ACHN (cell line): Measurements from ENCODE around the gene CDK8.
A peak's percentile ranks its signal among the peaks of the same experiment; 100 is the strongest.

Source experiments
- DNase-seq: peaks from one replicate; pipeline ENCODE4 v3.0.0-alpha.2; 2015
- in situ Hi-C: cut with HindIII; loops from 2 replicates; pipeline ENCODE4 v1.10.0; 2017; ENCODE audit warnings: low sequenced_read_pairs, low pct_ligation_motif_present, low pct_unique_long_range_greater_than_20kb

Gene CDK8

DNA sequence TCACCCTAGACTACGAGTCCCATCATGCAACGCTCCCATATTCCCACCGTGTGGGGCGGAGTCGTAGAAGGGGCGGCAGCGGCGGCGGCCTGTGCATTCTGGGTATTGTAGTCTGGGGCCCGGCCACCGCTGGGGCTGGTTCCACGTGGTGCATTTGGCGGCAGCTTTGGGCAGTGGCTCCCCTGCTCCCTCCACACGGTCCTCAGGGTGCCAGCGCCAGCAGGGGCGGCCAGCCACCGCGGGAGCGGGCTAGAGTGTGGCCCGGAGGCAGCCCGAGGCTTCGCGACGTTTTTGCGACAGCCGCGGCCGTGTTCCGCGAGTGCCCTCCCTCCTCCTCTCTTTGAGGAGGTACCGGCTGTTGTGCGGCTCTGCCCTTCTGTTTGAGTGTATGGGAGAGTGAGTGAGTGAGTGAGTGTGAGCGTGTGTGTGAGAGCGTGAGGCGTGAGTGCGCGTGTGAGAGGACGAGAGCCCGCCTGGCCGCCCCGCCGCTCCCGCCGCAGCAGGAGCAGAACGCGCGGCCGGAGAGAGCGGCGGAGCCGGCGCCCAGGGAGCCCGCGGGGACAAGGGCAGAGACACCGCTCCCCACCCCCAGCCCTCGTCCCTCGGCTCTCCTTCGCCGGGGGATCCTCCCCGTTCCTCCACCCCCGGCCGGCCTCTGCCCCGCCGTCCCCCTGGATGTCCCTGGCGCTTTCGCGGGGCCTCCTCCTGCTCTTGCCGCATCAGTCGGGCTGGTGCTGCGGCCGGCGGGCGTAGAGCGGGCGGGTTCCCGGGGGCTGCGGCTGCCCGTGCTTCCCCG, at the start of gene CDK8:
Gene CDK8, plus strand, starts transcription at position 343 of the 796 bp plus-strand sequence. CDS start 513 bp downstream, outside the sequence.
- in situ Hi-C loops: no loop called here
- DNase-seq: peak; percentile 85

DNA sequence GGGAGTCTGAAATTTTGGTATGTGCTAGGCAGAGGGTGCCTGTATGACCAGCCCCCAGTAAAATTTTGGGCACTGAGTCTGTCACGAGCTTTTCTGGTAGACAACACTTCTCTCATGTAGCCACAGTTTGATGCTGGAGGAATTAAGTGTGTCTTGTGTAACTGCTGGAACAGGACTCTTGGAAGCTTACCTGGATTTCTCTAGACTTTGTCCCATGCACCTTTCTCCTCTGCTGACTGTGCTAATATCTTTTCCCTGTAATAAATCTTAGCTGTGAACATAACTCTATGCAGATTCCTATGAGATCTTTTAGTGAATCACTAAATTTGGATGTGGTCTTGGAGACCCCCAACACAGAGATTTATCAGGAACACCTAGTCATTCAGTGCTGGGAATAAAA, 45.6 kb upstream of the CDK8 start:
- in situ Hi-C loops: no loop called here
- no peak for DNase-seq

DNA sequence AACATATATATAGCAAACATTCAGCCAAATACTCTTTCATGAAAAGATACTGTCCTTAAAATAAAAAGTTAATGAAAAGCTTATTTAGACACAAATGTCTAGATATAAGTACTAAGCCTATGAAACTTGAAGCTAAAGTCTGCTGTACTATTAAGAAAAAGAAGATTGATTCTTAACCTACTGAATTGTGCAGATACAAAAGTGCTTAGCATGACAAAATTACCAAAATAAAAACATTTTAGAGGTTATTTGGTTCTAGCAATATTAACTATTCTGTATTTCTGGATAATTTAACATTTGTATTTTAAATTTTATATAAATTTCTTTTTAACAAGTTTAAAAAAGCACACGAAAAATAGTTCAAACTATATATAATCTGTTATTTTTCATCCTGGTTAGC, 40.6 kb upstream of the CDK8 start:
- in situ Hi-C loops: no loop called here
- DNase-seq: no peak

DNA sequence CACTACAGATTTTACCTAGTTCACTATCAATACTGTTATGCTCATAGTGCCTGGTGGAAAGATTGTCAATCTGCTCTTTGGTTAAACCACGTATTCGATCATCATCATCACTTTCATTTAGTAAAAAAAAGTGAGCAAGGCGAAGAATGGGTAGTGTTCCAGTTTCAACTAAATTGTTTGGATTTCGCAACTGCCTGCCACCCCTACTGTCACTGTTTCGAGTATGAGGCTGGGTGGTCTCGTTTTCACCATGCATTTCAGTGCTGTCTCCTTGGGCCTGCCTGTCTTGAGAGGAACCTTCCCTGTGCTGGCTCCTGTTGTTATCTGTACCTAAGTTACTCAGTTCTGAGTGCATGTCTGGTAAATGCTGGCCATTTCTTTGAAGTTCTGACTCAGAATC, 39.9 kb upstream of the CDK8 start:
- in situ Hi-C loops: no loop called here
- no peak for DNase-seq

DNA sequence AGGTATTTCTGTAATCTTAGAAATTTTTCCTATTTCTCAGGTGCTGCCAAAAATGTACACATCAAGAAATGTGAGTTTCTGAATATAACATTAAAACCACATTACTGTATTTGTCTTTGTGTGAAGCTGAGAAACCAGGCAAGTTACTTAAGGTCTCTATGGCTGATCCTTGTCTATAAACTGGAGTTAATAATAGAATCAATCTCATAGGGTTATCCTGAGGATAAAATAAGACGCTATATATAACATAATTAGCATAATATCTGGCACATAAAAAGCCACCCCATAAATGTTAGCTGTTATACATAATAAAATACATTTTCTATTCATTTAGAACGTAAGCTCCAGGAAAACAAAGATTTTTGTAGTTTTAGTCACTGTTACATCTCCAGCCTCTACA, 37.9 kb upstream of the CDK8 start:
- in situ Hi-C loops: no loop called here
- DNase-seq: no peak

DNA sequence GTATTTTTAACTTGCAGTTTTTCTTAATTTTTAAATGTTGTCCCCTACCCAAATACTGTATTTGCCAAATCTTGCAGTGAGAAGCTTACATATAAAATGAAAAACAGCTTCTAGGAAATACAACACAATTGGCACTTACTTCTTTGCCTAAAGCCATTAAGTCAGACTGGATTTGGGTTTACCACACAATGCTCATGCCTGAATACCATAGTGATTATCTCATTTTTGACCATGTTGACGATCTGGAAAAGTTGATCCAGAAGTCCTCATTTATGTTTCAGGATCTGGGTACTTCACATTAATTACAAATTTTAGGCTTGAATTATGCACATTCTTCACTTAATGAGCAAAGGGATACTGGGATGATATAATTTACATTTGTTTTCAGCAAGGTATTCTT, 34.2 kb upstream of the CDK8 start:
- no peak for DNase-seq
- in situ Hi-C loops: no loop called here

DNA sequence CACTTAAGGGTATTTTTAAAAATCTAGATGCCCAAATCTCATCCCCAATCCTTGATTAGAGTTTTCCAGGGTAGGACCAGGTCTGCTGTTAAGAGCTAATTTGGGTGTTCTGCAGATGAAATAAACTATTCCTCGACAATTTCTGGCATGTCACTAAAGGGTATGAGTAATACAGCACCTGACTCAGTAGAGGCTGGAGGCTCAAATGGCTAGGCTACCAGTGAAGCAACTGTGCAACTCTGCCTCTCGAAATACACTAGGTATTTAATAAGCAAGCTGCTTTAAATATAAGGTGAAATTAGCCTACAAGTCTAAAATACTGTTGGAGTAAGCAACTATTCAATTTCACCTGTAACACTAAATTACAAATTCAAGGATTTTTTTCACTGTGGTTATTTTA, 33.4 kb upstream of the CDK8 start:
- peak; percentile 65 for DNase-seq
- in situ Hi-C loops: no loop called here

DNA sequence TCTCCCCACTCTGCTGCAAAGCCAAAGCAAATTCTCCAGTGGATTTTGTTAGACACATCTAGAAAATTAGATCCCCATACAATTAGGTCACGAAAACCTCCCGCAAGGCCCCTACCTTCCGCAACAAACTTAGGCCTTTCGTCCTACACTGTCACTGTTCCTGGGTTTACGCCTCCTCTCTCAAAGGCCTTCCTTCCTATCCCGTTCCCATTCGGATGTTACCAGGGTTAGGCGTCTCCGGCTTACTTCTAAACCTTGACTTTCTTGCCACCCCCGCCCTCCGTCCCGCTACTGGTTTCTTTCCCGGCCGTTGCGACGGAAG, 32.6 kb upstream of the CDK8 start:
- in situ Hi-C loops: no loop called here
- DNase-seq: no peak

DNA sequence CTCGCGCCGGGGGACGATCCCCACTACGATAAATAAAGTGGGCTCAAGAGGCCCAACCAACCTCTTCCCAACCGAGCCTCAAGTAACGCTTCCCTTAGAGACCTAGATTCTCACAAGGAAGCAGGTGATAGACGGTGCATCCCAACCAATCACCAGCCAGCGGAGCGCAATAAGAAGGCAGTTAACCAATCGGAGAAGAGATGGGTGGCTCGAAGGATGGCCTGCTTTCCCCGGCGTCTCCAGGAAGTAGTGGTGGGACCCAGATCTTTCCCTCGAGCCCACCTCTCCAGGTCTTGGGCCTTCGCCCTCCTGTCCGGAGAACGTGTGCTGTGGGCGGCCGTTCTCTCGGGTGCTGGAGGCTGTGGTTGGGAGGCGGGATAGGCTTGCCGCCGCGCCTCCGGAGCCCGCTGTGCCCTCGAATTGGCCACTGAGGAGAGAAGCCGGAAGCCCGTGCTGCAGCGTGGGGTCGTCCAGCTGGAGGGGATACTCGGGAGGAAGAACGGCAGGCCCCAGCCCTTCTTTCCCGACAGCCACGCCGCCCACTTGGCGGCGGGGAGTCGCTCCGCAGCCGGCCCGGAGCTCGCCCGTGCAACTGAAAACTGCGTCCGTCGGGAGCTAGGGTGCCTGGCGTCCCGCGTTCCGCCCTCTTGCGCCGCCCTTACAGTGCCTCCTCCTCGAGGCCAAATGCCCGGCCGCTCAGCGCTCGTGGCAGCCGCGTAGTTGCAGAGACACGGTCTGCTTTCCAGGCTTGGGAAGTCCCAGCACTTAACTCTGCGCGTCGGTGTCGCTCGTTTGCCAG, 32.0 kb upstream of the CDK8 start, which contains the start of gene RNF6:
Gene RNF6, minus strand, starts transcription at position 594 of the 799 bp plus-strand sequence. CDS start 2,665 bp downstream, outside the sequence.
- peak; percentile 96 for DNase-seq
- in situ Hi-C loops: no loop called here

DNA sequence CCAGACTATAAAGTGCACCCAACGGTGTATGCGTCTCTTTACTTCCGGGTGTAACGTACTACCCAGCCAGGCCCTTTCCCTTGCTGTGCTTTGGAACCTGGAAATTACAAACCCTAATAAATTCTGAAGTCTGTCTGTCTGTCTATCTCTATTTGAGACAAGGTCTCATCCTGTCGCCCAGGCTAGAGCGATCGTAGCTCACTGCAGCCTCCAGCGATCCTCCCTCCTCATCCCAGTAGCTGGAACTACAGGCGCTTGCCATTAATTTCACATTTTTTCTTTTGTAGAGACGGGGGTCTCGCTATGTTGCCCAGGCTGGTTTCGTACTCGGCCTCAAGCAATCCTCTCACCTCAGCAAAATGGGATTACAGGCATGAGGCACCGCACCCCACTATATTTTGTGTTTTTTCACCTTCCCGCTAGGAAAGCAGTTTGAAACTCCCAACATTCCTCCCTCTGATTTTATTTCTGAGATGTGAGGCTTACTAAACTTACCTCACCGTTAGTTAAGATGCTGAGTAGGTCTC, 31.3 kb upstream of the CDK8 start:
- in situ Hi-C loops: no loop called here
- no peak for DNase-seq

DNA sequence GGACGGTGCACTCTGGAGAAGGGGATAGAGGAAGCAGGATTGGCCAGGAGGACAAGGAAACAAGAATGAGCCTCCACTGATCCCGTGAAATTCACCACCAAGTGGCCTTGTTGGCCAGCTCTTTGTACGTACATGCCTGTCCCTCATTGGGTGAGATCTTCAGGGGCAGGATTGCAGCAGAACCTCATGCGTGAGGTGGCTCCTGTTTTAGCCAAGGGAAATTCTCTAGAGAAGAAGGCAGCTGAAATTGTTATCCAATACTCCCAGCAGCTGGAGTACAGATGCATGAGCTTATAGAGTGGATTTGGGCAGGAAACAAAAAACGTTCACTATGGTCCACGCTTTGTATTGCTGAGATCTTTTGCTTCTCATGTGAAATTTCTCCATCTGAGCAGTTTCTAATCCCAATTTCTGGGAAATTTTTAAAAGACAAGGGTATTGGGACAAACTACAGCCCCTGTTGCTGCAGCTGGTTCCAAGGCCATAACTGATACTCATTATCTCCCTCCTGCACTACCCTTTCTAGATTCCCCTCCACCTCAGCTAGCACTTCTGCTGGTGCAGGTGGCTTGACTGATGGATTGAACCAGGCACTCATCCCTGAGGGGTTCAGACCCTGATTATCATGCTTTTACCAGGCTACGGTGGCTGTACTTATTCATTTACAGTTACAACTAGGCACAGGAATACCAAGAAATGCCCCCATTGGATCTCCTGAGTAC, 27.9 kb upstream of the CDK8 start:
- in situ Hi-C loops: no loop called here
- no peak for DNase-seq

DNA sequence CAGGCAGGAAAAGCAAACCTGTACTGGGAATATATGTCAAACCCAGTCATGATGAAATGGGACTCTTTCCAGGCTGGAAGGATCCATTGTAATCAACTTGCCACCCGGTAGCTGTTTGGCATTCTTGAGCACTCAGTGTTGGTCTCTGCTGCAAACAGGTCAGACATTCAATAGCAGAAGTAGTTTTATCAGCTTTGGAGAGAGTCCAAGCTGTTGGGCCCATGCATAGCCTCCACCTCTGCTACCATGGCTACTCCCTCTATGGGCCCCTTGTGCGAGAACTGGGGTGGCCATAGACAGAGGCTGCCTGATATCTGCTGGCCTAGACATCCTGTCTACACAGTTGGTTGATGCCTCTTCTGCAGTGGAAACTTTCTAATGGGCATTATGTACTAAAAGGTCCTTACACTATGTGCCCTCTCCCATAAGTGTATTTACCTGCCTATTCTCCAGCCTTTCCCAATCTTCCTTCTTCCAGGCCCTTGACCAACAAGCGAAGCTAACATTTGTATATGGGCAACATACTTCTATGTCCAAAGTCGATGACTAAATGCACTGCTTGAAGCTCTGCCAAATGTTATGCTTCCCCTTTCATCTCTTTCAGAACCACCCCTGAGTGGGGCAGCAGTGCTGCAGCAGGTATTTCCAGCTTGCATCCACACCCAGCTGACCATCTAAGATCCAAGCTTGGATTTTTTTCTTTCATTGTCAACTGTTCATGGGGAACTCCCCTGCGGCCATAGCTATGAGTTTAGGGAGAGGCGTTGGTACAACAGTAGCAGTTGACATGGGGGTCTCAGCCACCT, 26.6 kb upstream of the CDK8 start:
- DNase-seq: no peak
- in situ Hi-C loops: no loop called here

DNA sequence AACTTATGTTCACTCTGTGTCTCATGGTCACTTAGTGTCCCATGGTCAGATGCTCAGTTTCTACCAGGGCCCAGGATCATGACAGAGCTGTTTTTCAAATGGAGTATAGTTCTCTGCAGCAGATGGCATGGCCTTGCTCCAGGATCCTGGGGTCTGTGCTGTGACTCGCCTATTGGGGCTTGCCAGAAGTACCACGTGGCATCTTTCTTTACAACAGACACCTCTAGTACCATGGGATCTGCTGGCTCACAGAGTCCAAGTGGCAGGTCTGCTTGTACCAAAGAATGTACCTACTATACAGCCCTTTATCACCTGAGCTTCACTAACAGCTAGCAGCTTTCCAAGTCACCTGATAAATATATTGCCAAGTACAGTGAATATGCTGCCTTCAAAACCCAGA, 25.8 kb upstream of the CDK8 start:
- DNase-seq: no peak

DNA sequence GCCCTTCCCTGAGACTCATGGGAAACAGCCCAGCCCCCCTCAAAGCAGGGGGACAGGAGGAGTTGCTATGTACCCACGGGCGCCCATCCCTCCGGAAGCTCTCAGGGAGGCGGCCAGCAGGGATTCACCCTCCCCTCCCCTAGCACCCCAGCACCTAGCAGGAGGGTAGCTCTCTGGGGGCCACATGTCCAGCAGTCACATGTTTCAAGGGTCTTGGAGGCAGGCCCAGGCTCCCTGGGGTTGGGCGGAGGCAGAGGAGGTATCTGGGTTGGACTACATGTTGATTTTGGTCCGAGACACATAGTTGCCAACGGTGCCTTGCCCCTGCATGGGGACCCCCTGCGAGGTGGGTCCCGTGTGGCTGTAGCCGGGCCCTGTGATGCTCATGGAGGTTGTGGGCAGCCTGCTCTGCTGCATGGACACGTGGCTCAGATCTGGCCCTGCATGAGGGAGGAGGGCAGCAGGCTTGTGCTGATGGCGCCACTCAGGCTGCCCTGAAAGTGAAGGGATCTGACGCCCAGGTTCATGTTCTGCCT, 24.8 kb upstream of the CDK8 start:
- in situ Hi-C loops: no loop called here
- no peak for DNase-seq

More for the DNA sequence above, 25.8 kb upstream of the CDK8 start:
- in situ Hi-C loops: no loop called here

DNA sequence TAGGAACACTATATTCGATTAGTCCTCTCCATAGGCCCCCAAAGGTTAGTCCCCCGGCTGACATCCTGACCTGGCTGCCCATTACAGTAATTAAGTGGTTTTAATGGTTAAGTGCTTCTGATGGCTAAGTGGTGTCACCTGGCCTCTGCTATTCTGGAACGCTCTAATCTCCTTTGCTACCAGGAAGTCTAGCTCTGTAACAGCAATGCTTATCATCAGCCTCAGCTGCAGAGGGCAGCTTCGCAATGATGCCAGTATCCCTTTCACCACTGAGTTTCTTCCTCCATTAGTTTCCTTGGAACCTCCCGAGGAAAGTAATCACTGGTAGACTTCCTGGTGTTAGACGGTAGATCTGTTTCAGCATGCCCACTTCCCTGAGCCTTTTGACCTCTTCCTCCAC, 23.2 kb upstream of the CDK8 start:
- no peak for DNase-seq
- in situ Hi-C loops: no loop called here

DNA sequence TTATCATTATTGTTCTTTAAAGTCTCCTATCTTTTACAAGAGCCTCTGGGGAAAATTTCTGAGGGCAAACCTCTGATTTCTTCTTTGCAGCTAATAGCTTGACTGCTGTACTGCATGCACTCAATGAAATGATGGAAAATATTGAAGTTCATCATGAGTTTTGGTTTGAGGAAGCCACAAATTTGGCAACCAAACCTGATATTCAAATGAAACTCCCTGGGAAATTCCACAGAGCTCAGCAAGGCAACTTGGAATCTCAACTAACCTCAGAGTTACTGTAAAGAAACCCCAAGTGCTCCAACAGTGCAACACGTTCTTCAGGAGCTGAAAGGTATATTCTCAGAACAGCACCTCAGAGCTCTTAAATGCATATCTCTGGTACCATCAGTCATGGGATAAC, 17.6 kb upstream of the CDK8 start:
- no peak for DNase-seq
- in situ Hi-C loops: no loop called here

DNA sequence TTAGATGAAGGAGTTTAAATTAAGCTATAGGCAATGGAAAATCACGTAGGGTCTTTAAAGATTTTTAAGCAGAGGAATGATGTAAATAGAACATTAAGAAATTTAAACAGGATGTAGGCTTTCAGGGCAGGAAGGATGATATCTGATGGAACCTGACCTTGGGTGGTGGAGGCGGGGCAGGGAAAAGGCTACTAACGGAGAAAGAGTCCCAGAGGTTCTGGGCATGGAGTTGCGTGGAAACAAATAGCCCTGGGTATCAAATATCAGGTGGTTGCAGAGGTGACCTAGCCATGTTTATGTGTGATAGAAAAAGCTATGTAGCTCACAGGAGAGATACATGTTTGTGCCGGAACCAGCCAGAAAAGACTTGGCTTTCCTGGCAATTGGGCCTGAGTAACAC, 7.8 kb upstream of the CDK8 start:
- no peak for DNase-seq
- in situ Hi-C loops: no loop called here

DNA sequence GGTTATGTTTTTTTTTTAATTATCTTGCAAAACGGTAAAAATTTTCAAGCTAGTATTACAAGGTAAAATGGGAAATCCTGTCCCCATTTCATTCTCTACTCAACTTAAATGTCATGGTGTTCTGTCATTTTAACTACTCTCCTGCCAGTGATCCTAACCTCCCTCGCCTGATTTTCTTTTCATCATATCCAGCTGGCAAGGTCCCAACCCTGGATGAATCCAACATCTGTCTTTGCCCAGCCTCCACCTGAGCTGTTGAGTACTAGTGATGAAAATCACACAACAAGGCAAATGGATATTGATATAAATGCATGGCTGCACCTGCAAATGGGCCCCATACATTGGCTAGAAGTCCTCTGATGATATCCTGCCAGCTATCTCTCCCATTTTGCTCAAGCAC, 6.9 kb upstream of the CDK8 start:
- DNase-seq: no peak
- in situ Hi-C loops: no loop called here
